NCI-H1105 treated with DMSO at 0.1 percent for 48 hours (cell line): ENCODE results near the gene ENO1.

Source experiments
- DNase-seq: peaks from one replicate; lab custom pipeline; 2025; lab: John Stamatoyannopoulos, UW

ENO1 gene

GRCh38 chr1:8870616-8871538 is 7.6 kb downstream of the ENO1 start:
- DNase-seq, result no peak

- no peak for DNase-seq
These were observed 8.4 kb downstream of the ENO1 start for GRCh38 chr1:8870103-8870502.

DNA sequence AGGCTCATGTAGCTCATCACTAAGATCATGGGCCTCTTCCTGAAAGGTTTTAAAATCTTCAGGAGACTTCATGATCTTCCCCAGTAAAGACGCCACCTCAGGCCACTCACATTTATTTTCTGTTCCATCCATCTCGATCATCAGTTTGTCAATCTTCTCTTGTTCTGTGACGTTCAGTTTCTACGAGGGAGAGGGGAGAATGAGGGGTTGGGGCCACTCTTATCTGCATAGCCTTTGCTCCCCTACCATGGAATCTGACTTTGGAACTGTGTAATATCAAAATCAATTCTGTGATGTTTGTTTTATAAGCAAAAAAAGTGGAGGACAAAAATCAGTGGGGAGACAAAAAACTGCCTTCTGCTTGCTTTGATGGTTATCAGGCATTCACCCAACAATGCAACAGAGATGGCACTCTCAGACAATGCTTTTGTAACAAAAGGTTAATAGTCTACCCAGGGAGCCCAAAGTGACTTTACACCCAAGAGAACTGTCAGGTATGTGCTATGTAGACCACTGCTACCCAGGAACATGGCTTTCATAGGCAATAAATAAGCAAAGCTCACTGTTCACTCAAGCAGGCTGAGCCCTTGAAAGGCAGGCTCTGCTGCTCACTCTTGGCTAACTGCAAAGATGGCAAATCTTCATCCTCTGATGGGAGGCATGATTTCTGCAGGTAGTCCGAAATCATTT is 10.5 kb downstream of the ENO1 start:
- no peak for DNase-seq

DNA sequence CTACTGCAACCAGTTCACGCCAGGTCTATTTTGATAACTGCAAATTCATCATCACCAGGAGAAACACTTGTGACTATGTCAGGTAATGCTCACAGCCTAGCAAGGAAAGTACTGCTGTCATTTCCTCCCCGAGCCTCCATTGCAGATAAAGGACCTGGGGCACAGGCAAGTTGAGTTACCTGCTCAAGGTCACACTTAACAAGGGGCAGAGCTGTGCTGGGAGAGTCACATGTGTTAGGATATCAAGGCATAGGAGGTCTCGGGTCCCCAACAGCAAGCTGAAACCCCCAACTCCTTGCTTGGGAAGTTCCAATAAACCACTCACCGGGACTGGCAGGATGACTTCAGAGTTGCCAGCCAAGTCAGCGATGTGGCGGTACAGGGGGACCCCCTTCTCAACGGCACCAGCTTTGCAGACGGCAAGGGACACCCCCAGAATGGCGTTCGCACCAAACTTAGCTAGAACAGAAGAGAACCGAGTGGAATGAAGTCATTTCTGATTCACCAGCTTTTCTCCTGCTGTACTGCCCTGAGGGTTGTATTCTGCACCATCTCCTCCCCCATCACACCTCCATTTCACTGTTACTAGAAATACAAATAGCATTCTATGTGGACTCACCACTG is 11.6 kb downstream of the ENO1 start:
- no peak for DNase-seq

- DNase-seq, result no peak
These were observed 12.2 kb downstream of the ENO1 start for GRCh38 chr1:8866173-8866791.

- no peak for DNase-seq
These were observed 13.7 kb downstream of the ENO1 start for GRCh38 chr1:8864713-8865344.

GRCh38 chr1:8863794-8864233 is 14.7 kb downstream of the ENO1 start:
- DNase-seq, result no peak

DNA sequence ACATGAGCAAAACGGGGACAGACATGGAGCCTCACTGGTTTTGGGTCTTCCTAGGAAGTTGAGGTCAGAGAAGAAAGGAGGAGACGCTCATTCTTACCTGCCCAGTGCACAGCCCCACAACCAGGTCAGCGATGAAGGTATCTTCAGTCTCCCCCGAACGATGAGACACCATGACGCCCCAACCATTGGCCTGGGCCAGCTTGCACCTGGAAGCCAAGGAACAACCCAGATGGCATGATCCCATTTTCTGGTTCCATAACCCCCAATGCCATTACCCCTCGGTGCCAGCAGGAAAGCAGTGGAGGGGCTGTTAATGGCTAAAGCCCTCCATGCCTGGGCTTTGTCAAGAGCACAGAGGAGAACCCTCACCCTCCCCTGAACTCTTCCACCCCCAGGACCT is 15.3 kb downstream of the ENO1 start:
- DNase-seq, result no peak

GRCh38 chr1:8862528-8862927 is 16.0 kb downstream of the ENO1 start:
- DNase-seq, result no peak

GRCh38 chr1:8860738-8861516 is 17.6 kb downstream of the ENO1 start:
- DNase-seq, result no peak

DNA sequence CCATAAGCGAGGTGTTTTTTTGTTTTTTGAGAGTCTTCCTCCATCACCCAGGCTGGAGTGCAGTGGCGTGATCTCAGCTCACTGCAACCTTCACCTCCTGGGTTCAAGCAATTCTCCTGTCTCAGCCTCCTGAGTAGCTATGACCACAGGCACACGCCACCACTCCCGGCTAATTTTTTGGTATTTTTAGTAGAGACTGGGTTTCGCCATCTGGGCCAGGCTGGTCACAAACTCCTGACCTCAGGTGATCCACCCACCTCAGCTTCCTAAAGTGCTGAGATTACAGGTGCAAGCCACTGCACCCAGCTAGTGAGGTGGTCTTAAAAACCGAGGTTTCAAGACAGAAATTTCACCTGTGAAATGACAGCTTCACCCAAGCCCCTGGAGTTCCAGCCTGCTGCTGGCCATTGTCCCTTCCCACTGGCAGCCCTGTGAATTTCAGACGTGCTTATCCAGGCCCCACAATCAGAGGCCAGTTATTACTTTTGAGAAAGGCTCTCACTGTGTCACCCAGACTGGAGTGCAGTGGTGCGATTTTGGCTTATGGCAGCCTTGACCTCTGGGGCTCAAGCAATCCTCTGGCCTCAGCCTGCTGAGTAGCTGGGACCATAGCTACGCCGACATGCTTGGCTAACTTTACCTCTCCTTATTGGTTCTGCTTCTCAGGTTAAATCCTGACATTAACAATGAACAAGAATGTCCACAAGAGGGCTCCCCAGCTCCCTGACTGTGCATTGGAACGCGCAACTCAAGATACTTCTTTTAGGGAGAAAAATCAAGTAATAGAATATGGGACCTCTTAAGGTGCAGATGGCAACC is 19.4 kb downstream of the ENO1 start:
- peak; percentile 36 for DNase-seq

- DNase-seq, result no peak
These were observed 20.3 kb downstream of the ENO1 start for GRCh38 chr1:8858112-8858668.

- DNase-seq, result no peak
These were observed 21.6 kb downstream of the ENO1 start for GRCh38 chr1:8856689-8857412.

DNA sequence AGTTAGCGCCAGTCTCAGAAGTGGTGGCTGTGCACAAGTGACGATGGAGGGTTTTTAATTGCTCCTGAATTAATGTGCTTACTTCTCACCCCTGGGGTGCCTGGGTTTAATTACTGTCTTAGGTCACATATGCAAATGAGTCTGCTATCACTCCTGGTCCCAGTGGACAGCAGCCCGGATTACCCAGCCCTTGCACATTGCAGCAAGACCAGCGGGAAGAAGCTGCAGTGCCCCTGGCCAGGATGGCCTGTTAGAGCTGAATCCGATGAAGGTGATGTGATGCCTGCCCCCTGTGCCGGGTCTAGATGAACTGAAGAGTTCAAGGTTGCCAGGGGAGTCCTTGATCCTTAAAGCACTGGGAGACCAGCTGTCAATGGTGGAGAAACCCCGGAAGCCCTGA is 24.2 kb downstream of the ENO1 start:
- no peak for DNase-seq

- no peak for DNase-seq
These were observed 27.4 kb downstream of the ENO1 start for GRCh38 chr1:8851060-8851459.

DNA sequence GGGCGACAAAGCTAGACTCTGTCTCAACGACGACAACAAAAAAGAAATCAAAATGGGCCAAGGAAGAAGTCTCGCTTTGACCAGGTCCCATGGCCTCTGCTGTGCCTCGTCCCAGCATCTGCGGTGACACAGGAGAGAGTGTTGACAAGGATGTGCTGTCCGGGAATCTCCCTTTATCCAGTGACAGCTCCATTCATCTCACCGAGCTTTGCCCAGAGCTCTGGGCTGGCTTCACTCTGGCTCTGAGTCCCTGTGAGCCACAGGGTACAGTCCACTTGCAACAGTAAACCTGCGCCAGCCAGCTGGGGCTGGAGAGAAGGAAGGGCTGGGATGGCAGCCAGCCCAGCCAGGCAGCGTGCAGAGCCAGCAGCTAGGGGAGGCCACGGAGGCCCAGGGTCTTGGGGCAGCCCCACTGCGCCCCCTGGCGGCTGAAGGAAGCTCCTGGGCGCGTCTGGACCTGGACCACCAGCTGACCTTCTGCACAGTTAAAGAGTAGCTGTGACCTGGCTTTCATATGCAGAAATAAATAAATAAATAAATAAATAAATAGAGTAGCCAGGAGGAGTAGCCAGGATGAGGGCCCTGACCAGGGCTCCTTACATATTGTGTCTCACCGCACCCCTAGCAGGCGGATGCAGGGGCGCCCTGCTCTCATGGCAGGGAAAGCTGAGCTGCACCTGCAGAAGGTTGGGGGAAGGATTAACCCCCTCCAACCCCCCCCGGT is 29.7 kb downstream of the ENO1 start:
- peak; percentile 94 for DNase-seq

GRCh38 chr1:8847990-8848389 is 30.5 kb downstream of the ENO1 start:
- DNase-seq, result peak; percentile 36

GRCh38 chr1:8846263-8846662 is 32.2 kb downstream of the ENO1 start:
- no peak for DNase-seq
